HEK293 (cell line): ENCODE data around the gene PTPMT1.

Experiments used
- CTCF ChIA-PET: fragments of 350-600 bp; formaldehyde crosslinking; extraction: SDS; loops from one replicate; lab custom pipeline; 2021; ENCODE audit warnings: antibody characterized with exemption; lab: Yijun Ruan, JAX
- POLR2A ChIA-PET: fragments of 300-600 bp; formaldehyde crosslinking; extraction: SDS; loops from one replicate; lab custom pipeline; 2020; ENCODE audit warnings: antibody characterized with exemption, inconsistent platforms; lab: Yijun Ruan, JAX
- H3K27ac ChIP-seq: fragments of 200-500 bp; sonication (Bioruptor generic); 2 replicates; pipeline ENCODE4 v1.5.1; 2014; ENCODE audit warnings: low read depth, low read length, control low read depth, inconsistent platforms; ENCODE audit errors: extremely low read depth
- H3K36me3 ChIP-seq, 2 experiments: fragments of 200-500 bp in 1 of 2; sonication (Bioruptor generic) in 1 of 2; 1 replicate in 1 of 2; 2 replicates in 1 of 2; pipeline ENCODE4 v1.5.1; 2014 to 2017; ENCODE audit warnings: inconsistent platforms in 2 of 2, low read length in 2 of 2; ENCODE audit not compliant: control insufficient read depth in 2 of 2, insufficient read depth in 1 of 2
- H3K4me1 ChIP-seq: fragments of 200-500 bp; sonication (Bioruptor generic); 2 replicates; pipeline ENCODE4 v1.5.1; 2014; ENCODE audit warnings: mild to moderate bottlenecking, low read length, inconsistent platforms; ENCODE audit not compliant: control insufficient read depth, insufficient read depth
- H3K4me3 ChIP-seq: 2 replicates; pipeline ENCODE4 v1.5.1; 2011; ENCODE audit warnings: low read depth, mild to moderate bottlenecking, control low read depth, low read length, moderate library complexity
- H3K9me3 ChIP-seq: fragments of 200-500 bp; sonication (Bioruptor generic); 2 replicates; pipeline ENCODE4 v1.5.1; 2014; ENCODE audit warnings: low read depth, low read length, inconsistent platforms; ENCODE audit not compliant: control insufficient read depth, insufficient read depth
- OSR2 ChIP-seq: fragments of 450-650 bp; formaldehyde crosslinking; IDR thresholded peaks from 2 replicates; pipeline ENCODE4 v1.5.1; 2016; ENCODE audit warnings: missing biosample characterization, missing genetic modification characterization
- WT1 ChIP-seq: fragments of 450-650 bp; formaldehyde crosslinking; IDR thresholded peaks from 2 replicates; pipeline ENCODE4 v1.5.1; 2016; ENCODE audit warnings: missing biosample characterization, missing genetic modification characterization
- ZFP3 ChIP-seq: fragments of 450-650 bp; formaldehyde crosslinking; IDR thresholded peaks from 2 replicates; pipeline ENCODE4 v1.5.1; 2016; ENCODE audit warnings: low read depth, missing biosample characterization, missing genetic modification characterization
- ZFP69B ChIP-seq: fragments of 450-650 bp; formaldehyde crosslinking; IDR thresholded peaks from 2 replicates; pipeline ENCODE4 v1.5.1; 2016; ENCODE audit warnings: missing biosample characterization, missing genetic modification characterization
- ZNF174 ChIP-seq: fragments of 450-650 bp; formaldehyde crosslinking; IDR thresholded peaks from 2 replicates; pipeline ENCODE4 v1.5.0; 2017; ENCODE audit warnings: missing biosample characterization, mild to moderate bottlenecking, missing genetic modification characterization
- ZNF548 ChIP-seq: fragments of 450-650 bp; formaldehyde crosslinking; IDR thresholded peaks from 2 replicates; pipeline ENCODE4 v1.5.1; 2016; ENCODE audit warnings: missing biosample characterization, missing genetic modification characterization
- ZNF585B ChIP-seq: fragments of 450-650 bp; formaldehyde crosslinking; IDR thresholded peaks from 2 replicates; pipeline ENCODE4 v1.5.1; 2016; ENCODE audit warnings: missing biosample characterization, missing genetic modification characterization
- ZNF660 ChIP-seq: fragments of 450-650 bp; IDR thresholded peaks from 2 replicates; pipeline ENCODE4 v1.5.1; 2018; ENCODE audit warnings: missing biosample characterization, mild to moderate bottlenecking, missing genetic modification characterization
- ZNF777 ChIP-seq: fragments of 450-650 bp; formaldehyde crosslinking; IDR thresholded peaks from 2 replicates; pipeline ENCODE4 v1.5.1; 2017; ENCODE audit warnings: missing biosample characterization, missing genetic modification characterization, borderline replicate concordance
- TF ChIP-seq, protein P1 (sequence below): fragments of 450-650 bp; formaldehyde crosslinking; IDR thresholded peaks from 2 replicates; pipeline ENCODE4 v1.5.1; 2016; ENCODE audit warnings: missing biosample characterization, missing genetic modification characterization
- TF ChIP-seq, protein P2 (sequence below): fragments of 450-650 bp; formaldehyde crosslinking; IDR thresholded peaks from 2 replicates; pipeline ENCODE4 v1.5.1; 2017; ENCODE audit warnings: missing biosample characterization, missing genetic modification characterization
- TF ChIP-seq, protein P3 (sequence below): fragments of 450-650 bp; formaldehyde crosslinking; IDR thresholded peaks from 2 replicates; pipeline ENCODE4 v1.5.1; 2016; ENCODE audit warnings: missing biosample characterization, missing genetic modification characterization, low read depth
- TF ChIP-seq, protein P4 (sequence below): fragments of 450-650 bp; formaldehyde crosslinking; IDR thresholded peaks from 2 replicates; pipeline ENCODE4 v1.5.1; 2017; ENCODE audit warnings: missing biosample characterization, missing genetic modification characterization
- TF ChIP-seq, protein P5 (sequence below): fragments of 450-650 bp; IDR thresholded peaks from 2 replicates; pipeline ENCODE4 v1.5.1; 2018; ENCODE audit warnings: missing biosample characterization, missing genetic modification characterization
- TF ChIP-seq, protein P6 (sequence below): fragments of 450-650 bp; formaldehyde crosslinking; IDR thresholded peaks from 2 replicates; pipeline ENCODE4 v1.5.1; 2016; ENCODE audit warnings: missing biosample characterization, missing genetic modification characterization

The PTPMT1 gene

DNA sequence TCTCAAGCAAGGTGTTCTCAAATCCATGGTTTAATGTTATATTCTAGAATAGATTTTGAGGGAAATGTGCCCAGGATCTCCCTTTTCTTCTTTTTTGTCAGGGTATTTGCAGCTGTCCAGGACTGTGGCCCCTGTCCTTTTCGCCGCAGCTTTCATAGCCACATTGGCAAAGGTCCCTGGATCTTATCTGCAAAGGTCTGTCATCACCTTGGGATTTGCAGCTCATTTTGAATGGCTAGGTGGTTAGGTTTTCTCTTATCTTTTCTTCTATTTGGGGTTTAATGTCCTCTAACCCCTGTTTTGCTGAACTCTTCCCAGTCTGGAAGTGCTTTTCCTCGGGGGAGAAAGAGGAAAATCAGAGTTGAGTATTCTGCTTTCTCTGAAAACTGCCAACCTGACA, 40.5 kb downstream of the PTPMT1 start:
- Histone ChIP-seq H3K9me3 (no peaks in the 10 kb centered on the region), H3K4me1 (no peaks in the 10 kb centered on the region), H3K27ac (no peak overlapping the region), H3K36me3 (peaks cover 0 to 7% of the 10 kb centered on the region in 2 experiments; a peak in 1 of 3 replicates), H3K4me3 (no peak overlapping the region)
- ChIA-PET CTCF (interaction anchor here (0.7 to 2.5 kb wide), 3 partner anchors 11 to 396 kb away, joined by 3 to 14 read pairs (median 6); no protein-coding TSS in a partner anchor), POLR2A (no interaction called here)
- TF ChIP-seq ZFP3 (tag by site-specific recombination) (no peak), ZNF660 (tag by site-specific recombination) (no peak), ZFP69B (tag by site-specific recombination) (no peak), OSR2 (tag by site-specific recombination) (no peak), ZNF548 (tag by site-specific recombination) (no peak), ZNF585B (tag by site-specific recombination) (no peak), WT1 (no peak), ZNF174 (tag by site-specific recombination) (no peak), ZNF777 (no peak)
- TF ChIP-seq, protein P1, sequence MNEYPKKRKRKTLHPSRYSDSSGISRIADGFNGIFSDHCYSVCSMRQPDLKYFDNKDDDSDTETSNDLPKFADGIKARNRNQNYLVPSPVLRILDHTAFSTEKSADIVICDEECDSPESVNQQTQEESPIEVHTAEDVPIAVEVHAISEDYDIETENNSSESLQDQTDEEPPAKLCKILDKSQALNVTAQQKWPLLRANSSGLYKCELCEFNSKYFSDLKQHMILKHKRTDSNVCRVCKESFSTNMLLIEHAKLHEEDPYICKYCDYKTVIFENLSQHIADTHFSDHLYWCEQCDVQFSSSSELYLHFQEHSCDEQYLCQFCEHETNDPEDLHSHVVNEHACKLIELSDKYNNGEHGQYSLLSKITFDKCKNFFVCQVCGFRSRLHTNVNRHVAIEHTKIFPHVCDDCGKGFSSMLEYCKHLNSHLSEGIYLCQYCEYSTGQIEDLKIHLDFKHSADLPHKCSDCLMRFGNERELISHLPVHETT (tag by site-specific recombination), result no peak
- TF ChIP-seq, protein P2, sequence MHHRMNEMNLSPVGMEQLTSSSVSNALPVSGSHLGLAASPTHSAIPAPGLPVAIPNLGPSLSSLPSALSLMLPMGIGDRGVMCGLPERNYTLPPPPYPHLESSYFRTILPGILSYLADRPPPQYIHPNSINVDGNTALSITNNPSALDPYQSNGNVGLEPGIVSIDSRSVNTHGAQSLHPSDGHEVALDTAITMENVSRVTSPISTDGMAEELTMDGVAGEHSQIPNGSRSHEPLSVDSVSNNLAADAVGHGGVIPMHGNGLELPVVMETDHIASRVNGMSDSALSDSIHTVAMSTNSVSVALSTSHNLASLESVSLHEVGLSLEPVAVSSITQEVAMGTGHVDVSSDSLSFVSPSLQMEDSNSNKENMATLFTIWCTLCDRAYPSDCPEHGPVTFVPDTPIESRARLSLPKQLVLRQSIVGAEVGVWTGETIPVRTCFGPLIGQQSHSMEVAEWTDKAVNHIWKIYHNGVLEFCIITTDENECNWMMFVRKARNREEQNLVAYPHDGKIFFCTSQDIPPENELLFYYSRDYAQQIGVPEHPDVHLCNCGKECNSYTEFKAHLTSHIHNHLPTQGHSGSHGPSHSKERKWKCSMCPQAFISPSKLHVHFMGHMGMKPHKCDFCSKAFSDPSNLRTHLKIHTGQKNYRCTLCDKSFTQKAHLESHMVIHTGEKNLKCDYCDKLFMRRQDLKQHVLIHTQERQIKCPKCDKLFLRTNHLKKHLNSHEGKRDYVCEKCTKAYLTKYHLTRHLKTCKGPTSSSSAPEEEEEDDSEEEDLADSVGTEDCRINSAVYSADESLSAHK, result no peak
- TF ChIP-seq, protein P3, sequence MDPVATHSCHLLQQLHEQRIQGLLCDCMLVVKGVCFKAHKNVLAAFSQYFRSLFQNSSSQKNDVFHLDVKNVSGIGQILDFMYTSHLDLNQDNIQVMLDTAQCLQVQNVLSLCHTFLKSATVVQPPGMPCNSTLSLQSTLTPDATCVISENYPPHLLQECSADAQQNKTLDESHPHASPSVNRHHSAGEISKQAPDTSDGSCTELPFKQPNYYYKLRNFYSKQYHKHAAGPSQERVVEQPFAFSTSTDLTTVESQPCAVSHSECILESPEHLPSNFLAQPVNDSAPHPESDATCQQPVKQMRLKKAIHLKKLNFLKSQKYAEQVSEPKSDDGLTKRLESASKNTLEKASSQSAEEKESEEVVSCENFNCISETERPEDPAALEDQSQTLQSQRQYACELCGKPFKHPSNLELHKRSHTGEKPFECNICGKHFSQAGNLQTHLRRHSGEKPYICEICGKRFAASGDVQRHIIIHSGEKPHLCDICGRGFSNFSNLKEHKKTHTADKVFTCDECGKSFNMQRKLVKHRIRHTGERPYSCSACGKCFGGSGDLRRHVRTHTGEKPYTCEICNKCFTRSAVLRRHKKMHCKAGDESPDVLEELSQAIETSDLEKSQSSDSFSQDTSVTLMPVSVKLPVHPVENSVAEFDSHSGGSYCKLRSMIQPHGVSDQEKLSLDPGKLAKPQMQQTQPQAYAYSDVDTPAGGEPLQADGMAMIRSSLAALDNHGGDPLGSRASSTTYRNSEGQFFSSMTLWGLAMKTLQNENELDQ (tag by site-specific recombination), result no peak
- TF ChIP-seq, protein P4, sequence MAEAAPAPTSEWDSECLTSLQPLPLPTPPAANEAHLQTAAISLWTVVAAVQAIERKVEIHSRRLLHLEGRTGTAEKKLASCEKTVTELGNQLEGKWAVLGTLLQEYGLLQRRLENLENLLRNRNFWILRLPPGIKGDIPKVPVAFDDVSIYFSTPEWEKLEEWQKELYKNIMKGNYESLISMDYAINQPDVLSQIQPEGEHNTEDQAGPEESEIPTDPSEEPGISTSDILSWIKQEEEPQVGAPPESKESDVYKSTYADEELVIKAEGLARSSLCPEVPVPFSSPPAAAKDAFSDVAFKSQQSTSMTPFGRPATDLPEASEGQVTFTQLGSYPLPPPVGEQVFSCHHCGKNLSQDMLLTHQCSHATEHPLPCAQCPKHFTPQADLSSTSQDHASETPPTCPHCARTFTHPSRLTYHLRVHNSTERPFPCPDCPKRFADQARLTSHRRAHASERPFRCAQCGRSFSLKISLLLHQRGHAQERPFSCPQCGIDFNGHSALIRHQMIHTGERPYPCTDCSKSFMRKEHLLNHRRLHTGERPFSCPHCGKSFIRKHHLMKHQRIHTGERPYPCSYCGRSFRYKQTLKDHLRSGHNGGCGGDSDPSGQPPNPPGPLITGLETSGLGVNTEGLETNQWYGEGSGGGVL, result no peak
- TF ChIP-seq, protein P5, sequence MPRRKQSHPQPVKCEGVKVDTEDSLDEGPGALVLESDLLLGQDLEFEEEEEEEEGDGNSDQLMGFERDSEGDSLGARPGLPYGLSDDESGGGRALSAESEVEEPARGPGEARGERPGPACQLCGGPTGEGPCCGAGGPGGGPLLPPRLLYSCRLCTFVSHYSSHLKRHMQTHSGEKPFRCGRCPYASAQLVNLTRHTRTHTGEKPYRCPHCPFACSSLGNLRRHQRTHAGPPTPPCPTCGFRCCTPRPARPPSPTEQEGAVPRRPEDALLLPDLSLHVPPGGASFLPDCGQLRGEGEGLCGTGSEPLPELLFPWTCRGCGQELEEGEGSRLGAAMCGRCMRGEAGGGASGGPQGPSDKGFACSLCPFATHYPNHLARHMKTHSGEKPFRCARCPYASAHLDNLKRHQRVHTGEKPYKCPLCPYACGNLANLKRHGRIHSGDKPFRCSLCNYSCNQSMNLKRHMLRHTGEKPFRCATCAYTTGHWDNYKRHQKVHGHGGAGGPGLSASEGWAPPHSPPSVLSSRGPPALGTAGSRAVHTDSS (tag by site-specific recombination), result no peak
- TF ChIP-seq, protein P6, sequence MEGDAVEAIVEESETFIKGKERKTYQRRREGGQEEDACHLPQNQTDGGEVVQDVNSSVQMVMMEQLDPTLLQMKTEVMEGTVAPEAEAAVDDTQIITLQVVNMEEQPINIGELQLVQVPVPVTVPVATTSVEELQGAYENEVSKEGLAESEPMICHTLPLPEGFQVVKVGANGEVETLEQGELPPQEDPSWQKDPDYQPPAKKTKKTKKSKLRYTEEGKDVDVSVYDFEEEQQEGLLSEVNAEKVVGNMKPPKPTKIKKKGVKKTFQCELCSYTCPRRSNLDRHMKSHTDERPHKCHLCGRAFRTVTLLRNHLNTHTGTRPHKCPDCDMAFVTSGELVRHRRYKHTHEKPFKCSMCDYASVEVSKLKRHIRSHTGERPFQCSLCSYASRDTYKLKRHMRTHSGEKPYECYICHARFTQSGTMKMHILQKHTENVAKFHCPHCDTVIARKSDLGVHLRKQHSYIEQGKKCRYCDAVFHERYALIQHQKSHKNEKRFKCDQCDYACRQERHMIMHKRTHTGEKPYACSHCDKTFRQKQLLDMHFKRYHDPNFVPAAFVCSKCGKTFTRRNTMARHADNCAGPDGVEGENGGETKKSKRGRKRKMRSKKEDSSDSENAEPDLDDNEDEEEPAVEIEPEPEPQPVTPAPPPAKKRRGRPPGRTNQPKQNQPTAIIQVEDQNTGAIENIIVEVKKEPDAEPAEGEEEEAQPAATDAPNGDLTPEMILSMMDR (tag by site-specific recombination), result no peak
